ENCODE results near the gene MYO18A.

DNA sequence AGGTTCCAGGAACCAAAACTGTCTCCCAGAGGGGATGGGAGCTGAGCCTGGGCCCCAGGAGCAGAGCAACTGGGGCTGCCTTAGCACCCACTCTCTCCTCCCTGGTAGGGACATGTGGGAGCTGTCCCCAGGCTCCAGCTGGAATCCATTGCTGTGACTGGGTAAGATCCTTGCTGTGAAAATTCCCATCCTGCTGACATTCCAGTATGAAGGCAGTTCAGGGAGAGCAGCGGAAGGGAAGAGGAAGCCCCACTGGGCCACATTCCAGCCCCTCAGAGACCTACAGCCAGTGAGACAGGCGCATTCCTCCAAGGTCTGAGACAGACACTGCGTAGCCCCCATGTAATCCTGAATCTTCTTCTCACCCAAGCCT lies 24.2 kb downstream of the MYO18A start:
- TF ChIP-seq, protein P1, sequence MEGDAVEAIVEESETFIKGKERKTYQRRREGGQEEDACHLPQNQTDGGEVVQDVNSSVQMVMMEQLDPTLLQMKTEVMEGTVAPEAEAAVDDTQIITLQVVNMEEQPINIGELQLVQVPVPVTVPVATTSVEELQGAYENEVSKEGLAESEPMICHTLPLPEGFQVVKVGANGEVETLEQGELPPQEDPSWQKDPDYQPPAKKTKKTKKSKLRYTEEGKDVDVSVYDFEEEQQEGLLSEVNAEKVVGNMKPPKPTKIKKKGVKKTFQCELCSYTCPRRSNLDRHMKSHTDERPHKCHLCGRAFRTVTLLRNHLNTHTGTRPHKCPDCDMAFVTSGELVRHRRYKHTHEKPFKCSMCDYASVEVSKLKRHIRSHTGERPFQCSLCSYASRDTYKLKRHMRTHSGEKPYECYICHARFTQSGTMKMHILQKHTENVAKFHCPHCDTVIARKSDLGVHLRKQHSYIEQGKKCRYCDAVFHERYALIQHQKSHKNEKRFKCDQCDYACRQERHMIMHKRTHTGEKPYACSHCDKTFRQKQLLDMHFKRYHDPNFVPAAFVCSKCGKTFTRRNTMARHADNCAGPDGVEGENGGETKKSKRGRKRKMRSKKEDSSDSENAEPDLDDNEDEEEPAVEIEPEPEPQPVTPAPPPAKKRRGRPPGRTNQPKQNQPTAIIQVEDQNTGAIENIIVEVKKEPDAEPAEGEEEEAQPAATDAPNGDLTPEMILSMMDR (conservative IDR thresholded peaks at IDR 0.05) = no peak
- TF ChIP-seq ZFX (IDR thresholded peaks at IDR 0.05) = no peak

Measured in C4-2B (cell line).